K562 (cell line): ENCODE measurements around the gene TMEM209. TPM values are rescaled to one million over a fixed set of nuclear protein-coding genes. Genes with fewer than 3 reads are reported as not detected.

Source experiments
- ARHGAP35 ChIP-seq: fragments of 450-650 bp; IDR thresholded peaks from 2 replicates; pipeline ENCODE4 v1.6.1; 2018; ENCODE audit not compliant: partially characterized antibody
- ARID1B ChIP-seq: fragments of 450-650 bp; IDR thresholded peaks from 2 replicates; pipeline ENCODE4 v1.6.1; 2016; ENCODE audit warnings: antibody characterized with exemption, mild to moderate bottlenecking, inconsistent platforms
- BRF2 ChIP-seq: IDR thresholded peaks from 3 replicates; pipeline ENCODE4 v1.6.1; 2011; ENCODE audit warnings: borderline replicate concordance, mild to moderate bottlenecking; ENCODE audit not compliant: insufficient read length, insufficient read depth
- CC2D1A ChIP-seq: fragments of 450-650 bp; IDR thresholded peaks from 2 replicates; pipeline ENCODE4 v1.6.1; 2017; ENCODE audit warnings: mild to moderate bottlenecking
- ERF ChIP-seq: fragments of 450-650 bp; formaldehyde crosslinking; IDR thresholded peaks from 2 replicates; pipeline ENCODE4 v1.4.0; 2020; ENCODE audit warnings: mild to moderate bottlenecking, mixed read lengths
- FOXA1 ChIP-seq: fragments of 450-650 bp; IDR thresholded peaks from 2 replicates; pipeline ENCODE4 v1.6.1; 2016; ENCODE audit warnings: mild to moderate bottlenecking, borderline replicate concordance
- GABPA ChIP-seq: fragments of 200-800 bp; sonication (Bioruptor generic); conservative IDR thresholded peaks from 2 replicates; pipeline ENCODE4 v1.6.1; 2016; ENCODE audit warnings: low read depth, missing genetic modification characterization, missing compliant biosample characterization
- HDAC3 ChIP-seq: fragments of 450-650 bp; IDR thresholded peaks from 2 replicates; pipeline ENCODE4 v1.6.1; 2018; ENCODE audit warnings: borderline replicate concordance, mild to moderate bottlenecking, moderate library complexity; ENCODE audit not compliant: partially characterized antibody
- HMBOX1 ChIP-seq: sonication (generic); IDR thresholded peaks from 2 replicates; pipeline ENCODE4 v1.6.1; 2016
- HNRNPK ChIP-seq: fragments of 200-400 bp; formaldehyde crosslinking; IDR thresholded peaks from one replicate; pipeline ENCODE4 v1.6.1; 2018; ENCODE audit warnings: mild to moderate bottlenecking, low read depth, low read length; ENCODE audit not compliant: poor library complexity, severe bottlenecking
- HSF4 ChIP-seq: fragments of 250-450 bp; sonication (Bioruptor Pico); IDR thresholded peaks from 2 replicates; pipeline ENCODE4 v2.1.2; 2022; ENCODE audit warnings: mild to moderate bottlenecking, moderate library complexity, borderline replicate concordance
- ID3 ChIP-seq, 2 experiments: fragments of 250-450 bp in 1 of 2; fragments of 450-650 bp in 1 of 2; sonication (Bioruptor Pico) in 1 of 2; IDR thresholded peaks; 2 replicates each; pipeline versions ENCODE4 v1.6.1 to v1.8.0; 2016 to 2021; ENCODE audit warnings: mild to moderate bottlenecking in 2 of 2, moderate library complexity in 2 of 2, missing compliant biosample characterization in 1 of 2, missing genetic modification characterization in 1 of 2
- MLLT1 ChIP-seq, 2 experiments: fragments of 450-650 bp; IDR thresholded peaks; 2 replicates each; pipeline ENCODE4 v1.6.1; 2016
- OTX1 ChIP-seq: fragments of 450-650 bp; formaldehyde crosslinking; IDR thresholded peaks from 2 replicates; pipeline ENCODE4 v1.4.0; 2022; ENCODE audit warnings: mild to moderate bottlenecking
- PURB ChIP-seq: sonication (generic); formaldehyde crosslinking; IDR thresholded peaks from 2 replicates; pipeline ENCODE4 v1.9.0; 2021; ENCODE audit warnings: low read depth, mild to moderate bottlenecking, missing genetic modification reagents
- ZBTB33 ChIP-seq: sonication (generic); formaldehyde crosslinking; IDR thresholded peaks from 2 replicates; pipeline ENCODE4 v1.8.1; 2023; ENCODE audit warnings: mild to moderate bottlenecking, missing genetic modification reagents
- ZNF175 ChIP-seq: fragments of 200-800 bp; sonication (Bioruptor generic); IDR thresholded peaks from 2 replicates; pipeline ENCODE4 v1.6.1; 2016; ENCODE audit warnings: low read depth, mild to moderate bottlenecking, missing genetic modification characterization, missing compliant biosample characterization
- ZNF217 ChIP-seq: sonication (generic); formaldehyde crosslinking; IDR thresholded peaks from 2 replicates; pipeline ENCODE4 v1.8.0; 2022; ENCODE audit warnings: mild to moderate bottlenecking, missing genetic modification reagents
- ZNF511 ChIP-seq: sonication (generic); formaldehyde crosslinking; IDR thresholded peaks from 2 replicates; pipeline ENCODE4 v1.8.0; 2022; ENCODE audit warnings: mild to moderate bottlenecking, missing genetic modification reagents
- ZNF668 ChIP-seq: fragments of 250-450 bp; sonication (Bioruptor Pico); IDR thresholded peaks from 2 replicates; pipeline ENCODE4 v1.8.0; 2022; ENCODE audit warnings: mild to moderate bottlenecking, inconsistent platforms
- ZNF696 ChIP-seq: fragments of 250-450 bp; sonication (Bioruptor Pico); conservative IDR thresholded peaks from 2 replicates; pipeline ENCODE4 v1.4.0; 2020; ENCODE audit warnings: mild to moderate bottlenecking, moderate library complexity
- ZNF785 ChIP-seq: fragments of 250-450 bp; sonication (Bioruptor Pico); IDR thresholded peaks from 2 replicates; pipeline ENCODE4 v1.4.0; 2020; ENCODE audit warnings: mild to moderate bottlenecking
- polyA plus RNA-seq, 8 experiments: library from polyadenylated mRNA; depleted of rRNA in 4 of 8; stranded (reverse) in 5 of 8; unstranded in 3 of 8; fragments of >200 nt; fragmentation: Nextera tagmentation in 2 of 8; fragmentation: Illumina TruSeq in 1 of 8; extraction: Ambion mirVana in 2 of 8; extraction: Trizol in 1 of 8; gene quantifications; 2 replicates each; pipeline versions ENCODE4 v1.2.1 to v1.2.3, GENCODE V29; 2011 to 2014; ENCODE audit warnings: inconsistent platforms in 1 of 8, missing spikeins in 1 of 8
- total RNA-seq, 7 experiments: library from RNA; depleted of rRNA in 6 of 7; stranded (reverse); fragments of >200 nt in 6 of 7; fragmentation: Illumina TruSeq in 2 of 7; extraction: Trizol in 2 of 7; gene quantifications; 2 replicates each; pipeline versions ENCODE4 v1.2.1 to v1.2.3, GENCODE V29; 2011 to 2021; ENCODE audit warnings: low replicate concordance in 1 of 7

Gene TMEM209
- total and polyA plus RNA-seq, 9 of the 15 experiments (the other 6 are each of a cell fraction or from before 2014, with no cell fraction given) = 36.8 to 116 (median 76.6) TPM

GRCh38 chr7:130136579-130137167 lies 68.5 kb downstream of the TMEM209 start (continued):
- peak; percentile 11; the same call in 1 of the 2 replicates for TF ChIP-seq ZNF175 (CRISPR knock-in tag)
- no peak for TF ChIP-seq ZNF217 (CRISPR knock-in tag)
- no peak for TF ChIP-seq ARHGAP35
- TF ChIP-seq ZNF696 (CRISPR knock-in tag) = no peak
- TF ChIP-seq HNRNPK = no peak
- TF ChIP-seq FOXA1 = no peak
- no peak for TF ChIP-seq ZNF785 (CRISPR knock-in tag)
- TF ChIP-seq HDAC3 = no peak
- TF ChIP-seq OTX1 (CRISPR knock-in tag) = no peak
- no peak for TF ChIP-seq GABPA (tag)
- TF ChIP-seq HMBOX1 = 0 out of 2 replicates have a peak, but pooled peaks have one; percentile 12
- TF ChIP-seq ZNF511 (CRISPR knock-in tag) = no peak
- TF ChIP-seq PURB = no peak
- no peak for TF ChIP-seq ARID1B
- no peak for TF ChIP-seq BRF2
- TF ChIP-seq ID3 (CRISPR knock-in tag; IDR thresholded peaks at IDR 0.05) = no peak
- 0 out of 2 replicates have a peak, but pooled peaks have one; percentile 36 for TF ChIP-seq ID3 (tag; IDR thresholded peaks at IDR 0.05)
- 0 out of 2 replicates have a peak, but pooled peaks have one; percentile 32 for TF ChIP-seq ZBTB33 (CRISPR knock-in tag)
- TF ChIP-seq ERF (CRISPR knock-in tag) = no peak
- no peak for TF ChIP-seq HSF4 (CRISPR knock-in tag)
- TF ChIP-seq CC2D1A = no peak
- TF ChIP-seq ZNF668 (CRISPR knock-in tag) = no peak
- no peak for TF ChIP-seq MLLT1 (IDR thresholded peaks at IDR 0.05)
